ENCODE data around the gene CDH4. TPM values are rescaled to one million over a fixed set of nuclear protein-coding genes. Genes with fewer than 3 reads are reported as not detected.

Gene CDH4
- total RNA-seq, 1 donor from 2014 or later = 39.7 TPM

- H3K27me3 ChIP-seq (ENCODE audit: control insufficient read depth, insufficient read depth, low read length) = peaks cover 3% of the 10 kb centered on the region
- no peaks in the 10 kb centered on the region for H3K36me3 ChIP-seq (ENCODE audit: control insufficient read depth, insufficient read depth, low read length)
- no peak for TF ChIP-seq CTCF (IDR thresholded peaks at IDR 0.05; ENCODE audit: insufficient read depth, low read length, poor library complexity, severe bottlenecking)
- no peak overlapping the region for H3K4me3 ChIP-seq (ENCODE audit: low read depth, low read length)
- DNase-seq (ENCODE audit: low read depth) = no peak
Observed at GRCh38 chr20:61650912-61651733, 399.1 kb downstream of the CDH4 start.

GRCh38 chr20:61652146-61652545 is 400.1 kb downstream of the CDH4 start:
- Histone ChIP-seq H3K36me3 (ENCODE audit: control insufficient read depth, insufficient read depth, low read length) (no peaks in the 10 kb centered on the region), H3K4me3 (ENCODE audit: low read depth, low read length) (no peak overlapping the region), H3K27me3 (ENCODE audit: control insufficient read depth, insufficient read depth, low read length) (peaks cover 3% of the 10 kb centered on the region)
- no peak for DNase-seq (ENCODE audit: low read depth)
- TF ChIP-seq CTCF (IDR thresholded peaks at IDR 0.05; ENCODE audit: insufficient read depth, low read length, poor library complexity, severe bottlenecking) = no peak

- DNase-seq (ENCODE audit: low read depth) = no peak
- H3K27me3 ChIP-seq (ENCODE audit: control insufficient read depth, insufficient read depth, low read length) = no peaks in the 10 kb centered on the region
- no peak overlapping the region for H3K4me3 ChIP-seq (ENCODE audit: low read depth, low read length)
- H3K36me3 ChIP-seq (ENCODE audit: control insufficient read depth, insufficient read depth, low read length) = no peaks in the 10 kb centered on the region
- no peak for TF ChIP-seq CTCF (IDR thresholded peaks at IDR 0.05; ENCODE audit: insufficient read depth, low read length, poor library complexity, severe bottlenecking)
Observed at GRCh38 chr20:61654726-61655125, 402.7 kb downstream of the CDH4 start.

GRCh38 chr20:61655591-61655990 is 403.5 kb downstream of the CDH4 start:
- no peaks in the 10 kb centered on the region for H3K27me3 ChIP-seq (ENCODE audit: control insufficient read depth, insufficient read depth, low read length)
- no peak for DNase-seq (ENCODE audit: low read depth)
- no peak for TF ChIP-seq CTCF (IDR thresholded peaks at IDR 0.05; ENCODE audit: insufficient read depth, low read length, poor library complexity, severe bottlenecking)
- no peaks in the 10 kb centered on the region for H3K36me3 ChIP-seq (ENCODE audit: control insufficient read depth, insufficient read depth, low read length)
- H3K4me3 ChIP-seq (ENCODE audit: low read depth, low read length) = no peak overlapping the region

GRCh38 chr20:61656198-61656597 is 404.1 kb downstream of the CDH4 start:
- DNase-seq (ENCODE audit: low read depth) = no peak
- no peaks in the 10 kb centered on the region for H3K27me3 ChIP-seq (ENCODE audit: control insufficient read depth, insufficient read depth, low read length)
- no peak for TF ChIP-seq CTCF (IDR thresholded peaks at IDR 0.05; ENCODE audit: insufficient read depth, low read length, poor library complexity, severe bottlenecking)
- H3K36me3 ChIP-seq (ENCODE audit: control insufficient read depth, insufficient read depth, low read length) = no peaks in the 10 kb centered on the region
- no peak overlapping the region for H3K4me3 ChIP-seq (ENCODE audit: low read depth, low read length)
